ENCODE data around the gene NTHL1.

DNA sequence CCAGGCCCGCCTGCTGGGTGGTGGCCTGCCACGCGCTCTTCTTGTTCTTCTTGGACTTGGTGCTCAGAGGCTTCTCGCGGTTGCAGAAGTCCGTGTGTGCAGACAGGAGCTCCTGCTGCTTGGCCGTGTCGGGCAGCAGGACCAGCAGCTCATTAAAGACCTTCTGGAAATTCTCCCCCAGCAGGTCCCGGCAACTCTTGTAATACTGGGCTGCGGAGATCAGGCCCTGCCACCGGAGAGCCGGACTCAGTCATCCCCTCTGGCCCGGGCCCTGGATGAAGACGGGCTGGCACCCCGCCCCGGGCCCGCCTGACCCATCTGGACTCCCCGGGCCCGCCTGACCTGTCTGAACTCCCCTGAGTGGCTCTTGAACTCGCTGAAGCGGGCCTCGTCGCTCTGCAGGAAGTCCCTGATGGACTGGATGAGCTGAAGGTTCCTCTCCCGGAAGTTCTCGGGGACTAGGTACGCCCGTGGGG, 49.2 kb downstream of the NTHL1 start:
- TF ChIP-seq, protein P1, sequence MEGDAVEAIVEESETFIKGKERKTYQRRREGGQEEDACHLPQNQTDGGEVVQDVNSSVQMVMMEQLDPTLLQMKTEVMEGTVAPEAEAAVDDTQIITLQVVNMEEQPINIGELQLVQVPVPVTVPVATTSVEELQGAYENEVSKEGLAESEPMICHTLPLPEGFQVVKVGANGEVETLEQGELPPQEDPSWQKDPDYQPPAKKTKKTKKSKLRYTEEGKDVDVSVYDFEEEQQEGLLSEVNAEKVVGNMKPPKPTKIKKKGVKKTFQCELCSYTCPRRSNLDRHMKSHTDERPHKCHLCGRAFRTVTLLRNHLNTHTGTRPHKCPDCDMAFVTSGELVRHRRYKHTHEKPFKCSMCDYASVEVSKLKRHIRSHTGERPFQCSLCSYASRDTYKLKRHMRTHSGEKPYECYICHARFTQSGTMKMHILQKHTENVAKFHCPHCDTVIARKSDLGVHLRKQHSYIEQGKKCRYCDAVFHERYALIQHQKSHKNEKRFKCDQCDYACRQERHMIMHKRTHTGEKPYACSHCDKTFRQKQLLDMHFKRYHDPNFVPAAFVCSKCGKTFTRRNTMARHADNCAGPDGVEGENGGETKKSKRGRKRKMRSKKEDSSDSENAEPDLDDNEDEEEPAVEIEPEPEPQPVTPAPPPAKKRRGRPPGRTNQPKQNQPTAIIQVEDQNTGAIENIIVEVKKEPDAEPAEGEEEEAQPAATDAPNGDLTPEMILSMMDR (IDR thresholded peaks at IDR 0.05), result no peak
- no peak for TF ChIP-seq POLR2A (IDR thresholded peaks at IDR 0.05)
